Femur (tissue), 1 donor: ENCODE data around the gene PDGFA.

Experiments
- DNase-seq: peaks from one replicate; pipeline ENCODE4 v3.0.0-alpha.2; 2017

Gene PDGFA

GRCh38 chr7:519484-520390 lies at the start of gene PDGFA:
Gene PDGFA, minus strand, starts transcription at chr7:519846. Its CDS starts 845 bp downstream, at chr7:519001.
- DNase-seq, result peak; percentile 75

GRCh38 chr7:568031-568951 lies 48.6 kb upstream of the PDGFA start:
- peak; percentile 90 for DNase-seq

GRCh38 chr7:567305-567883 lies 47.7 kb upstream of the PDGFA start:
- DNase-seq, result no peak

GRCh38 chr7:566100-566499 lies 46.5 kb upstream of the PDGFA start:
- DNase-seq, result no peak

- no peak for DNase-seq
Observed at GRCh38 chr7:564176-564865, 44.7 kb upstream of the PDGFA start.

- no peak for DNase-seq
Observed at GRCh38 chr7:563629-564170, 44.1 kb upstream of the PDGFA start.

GRCh38 chr7:562789-563628 lies 43.4 kb upstream of the PDGFA start:
- no peak for DNase-seq

GRCh38 chr7:562374-562675 lies 42.7 kb upstream of the PDGFA start:
- DNase-seq, result no peak

- DNase-seq, result peak; percentile 71
Observed at GRCh38 chr7:561631-562373, 42.2 kb upstream of the PDGFA start.

GRCh38 chr7:560966-561630 lies 41.5 kb upstream of the PDGFA start:
- no peak for DNase-seq

GRCh38 chr7:559396-559705 lies 39.7 kb upstream of the PDGFA start:
- DNase-seq, result no peak

- no peak for DNase-seq
Observed at GRCh38 chr7:557558-557881, 37.9 kb upstream of the PDGFA start.

GRCh38 chr7:556837-557557 lies 37.4 kb upstream of the PDGFA start:
- no peak for DNase-seq

GRCh38 chr7:556291-556826 lies 36.7 kb upstream of the PDGFA start:
- no peak for DNase-seq

GRCh38 chr7:555551-556160 lies 36.0 kb upstream of the PDGFA start:
- no peak for DNase-seq

GRCh38 chr7:553636-554111 lies 34.0 kb upstream of the PDGFA start:
- no peak for DNase-seq

- DNase-seq, result no peak
Observed at GRCh38 chr7:552868-553635, 33.4 kb upstream of the PDGFA start.
